Fibroblast of skin of back (primary cell): Measurements from ENCODE around the gene MPO.

ENCODE experiments used
- DNase-seq: peaks from one replicate; pipeline ENCODE4 v3.0.0-alpha.2; 2013

MPO gene

GRCh38 chr17:58262149-58262548 is 18.6 kb downstream of the MPO start:
- DNase-seq, result no peak

GRCh38 chr17:58254803-58255202 is 25.9 kb downstream of the MPO start:
- no peak for DNase-seq

GRCh38 chr17:58253082-58253481 is 27.7 kb downstream of the MPO start:
- no peak for DNase-seq

- DNase-seq, result no peak
Observed at GRCh38 chr17:58252141-58252540, 28.6 kb downstream of the MPO start.

GRCh38 chr17:58250344-58251011 is 30.3 kb downstream of the MPO start:
- no peak for DNase-seq

GRCh38 chr17:58249270-58250133 is 31.2 kb downstream of the MPO start:
- DNase-seq, result peak; percentile 50

GRCh38 chr17:58248955-58249269 is 31.8 kb downstream of the MPO start:
- DNase-seq, result no peak

GRCh38 chr17:58247511-58248363 is 33.0 kb downstream of the MPO start:
- DNase-seq, result no peak

- DNase-seq, result no peak
Observed at GRCh38 chr17:58246781-58247180, 34.0 kb downstream of the MPO start.

GRCh38 chr17:58246104-58246740 is 34.5 kb downstream of the MPO start:
- no peak for DNase-seq

GRCh38 chr17:58245428-58246103 is 35.2 kb downstream of the MPO start:
- DNase-seq, result peak; percentile 30

- no peak for DNase-seq
Observed at GRCh38 chr17:58244963-58245362, 35.8 kb downstream of the MPO start.

GRCh38 chr17:58242171-58242784 is 38.5 kb downstream of the MPO start:
- DNase-seq, result no peak

- DNase-seq, result no peak
Observed at GRCh38 chr17:58239987-58240386, 40.7 kb downstream of the MPO start.

GRCh38 chr17:58238147-58238634 is 42.5 kb downstream of the MPO start, which contains the start of gene LPO:
TSS of gene LPO (plus strand) at chr17:58238584. CDS start at chr17:58242980, 4,396 bp downstream.
- no peak for DNase-seq

GRCh38 chr17:58236394-58236793 is 44.3 kb downstream of the MPO start:
- DNase-seq, result no peak

GRCh38 chr17:58235821-58236220 is 44.9 kb downstream of the MPO start:
- no peak for DNase-seq

GRCh38 chr17:58234512-58234911 is 46.2 kb downstream of the MPO start:
- no peak for DNase-seq

GRCh38 chr17:58233543-58233942 is 47.2 kb downstream of the MPO start:
- no peak for DNase-seq

GRCh38 chr17:58232707-58233156 is 48.0 kb downstream of the MPO start:
- peak; percentile 66 for DNase-seq

GRCh38 chr17:58231641-58232040 is 49.1 kb downstream of the MPO start:
- DNase-seq, result peak; percentile 26
